HepG2 (cell line): ENCODE data around the gene TRIM2. TPM values are rescaled to one million over a fixed set of nuclear protein-coding genes. Genes with fewer than 3 reads are reported as not detected.

Experiments
- ATF7-NPFF ChIP-seq: sonication (generic); formaldehyde crosslinking; IDR thresholded peaks from 2 replicates; pipeline ENCODE4 v1.8.1; 2023; ENCODE audit warnings: mild to moderate bottlenecking, low read depth, missing genetic modification reagents, moderate library complexity
- ESRRA ChIP-seq: sonication (generic); formaldehyde crosslinking; IDR thresholded peaks from 2 replicates; pipeline ENCODE4 v1.5.1; 2020; ENCODE audit warnings: mild to moderate bottlenecking, low read depth, missing genetic modification reagents
- MBNL3 ChIP-seq: fragments of 250-450 bp; sonication (Bioruptor Pico); conservative IDR thresholded peaks from 2 replicates; pipeline ENCODE4 v1.8.0; 2022; ENCODE audit warnings: mild to moderate bottlenecking, inconsistent platforms
- MED13 ChIP-seq: sonication (generic); formaldehyde crosslinking; IDR thresholded peaks from 2 replicates; pipeline ENCODE4 v1.5.0; 2020; ENCODE audit warnings: missing genetic modification reagents
- SAFB2 ChIP-seq: sonication (generic); formaldehyde crosslinking; IDR thresholded peaks from 2 replicates; pipeline ENCODE4 v1.5.1; 2020; ENCODE audit warnings: missing genetic modification reagents, low read depth, mild to moderate bottlenecking, borderline replicate concordance
- SP2 ChIP-seq: sonication (generic); formaldehyde crosslinking; IDR thresholded peaks from 2 replicates; pipeline ENCODE4 v1.5.1; 2020; ENCODE audit warnings: mild to moderate bottlenecking, missing genetic modification reagents
- SUZ12 ChIP-seq: fragments of 150-350 bp; IDR thresholded peaks from 2 replicates; pipeline ENCODE4 v1.6.1; 2014; ENCODE audit warnings: low read depth, low read length
- ZBTB42 ChIP-seq: sonication (generic); formaldehyde crosslinking; IDR thresholded peaks from 2 replicates; pipeline ENCODE4 v1.5.0; 2020; ENCODE audit warnings: mild to moderate bottlenecking, missing genetic modification reagents
- ZFP82 ChIP-seq: sonication (generic); formaldehyde crosslinking; IDR thresholded peaks from 2 replicates; pipeline ENCODE4 v1.5.1; 2020; ENCODE audit warnings: mild to moderate bottlenecking, missing genetic modification reagents, borderline replicate concordance
- ZNF121 ChIP-seq: sonication (generic); formaldehyde crosslinking; IDR thresholded peaks from 2 replicates; pipeline ENCODE4 v1.5.0; 2020; ENCODE audit warnings: mild to moderate bottlenecking, missing genetic modification reagents
- ZNF329 ChIP-seq: sonication (generic); formaldehyde crosslinking; IDR thresholded peaks from 2 replicates; pipeline ENCODE4 v1.9.0; 2021; ENCODE audit warnings: low read depth, mild to moderate bottlenecking, missing genetic modification reagents
- ZNF546 ChIP-seq: sonication (generic); formaldehyde crosslinking; conservative IDR thresholded peaks from 2 replicates; pipeline ENCODE4 v1.8.1; 2023; ENCODE audit warnings: mild to moderate bottlenecking, missing genetic modification reagents
- ZNF670 ChIP-seq: sonication (generic); formaldehyde crosslinking; IDR thresholded peaks from 2 replicates; pipeline ENCODE4 v1.8.0; 2022; ENCODE audit warnings: mild to moderate bottlenecking, missing genetic modification reagents, borderline replicate concordance
- ZNF746 ChIP-seq: sonication (generic); formaldehyde crosslinking; IDR thresholded peaks from 2 replicates; pipeline ENCODE4 v1.8.0; 2022; ENCODE audit warnings: mild to moderate bottlenecking, missing genetic modification reagents
- ZNF772 ChIP-seq: sonication (generic); formaldehyde crosslinking; IDR thresholded peaks from 2 replicates; pipeline ENCODE4 v1.5.0; 2020; ENCODE audit warnings: mild to moderate bottlenecking, missing genetic modification reagents
- polyA plus RNA-seq, 8 experiments: library from polyadenylated mRNA; depleted of rRNA in 3 of 8; stranded (reverse) in 7 of 8; unstranded in 1 of 8; fragments of >200 nt; fragmentation: Illumina TruSeq in 4 of 8; extraction: Trizol in 4 of 8; gene quantifications; 2 replicates each; pipeline versions ENCODE4 v1.2.1 to v1.2.3, GENCODE V29; 2011 to 2016; ENCODE audit warnings: low read depth in 4 of 8, missing spikeins in 1 of 8, mixed read lengths in 1 of 8; ENCODE audit not compliant: insufficient read depth in 1 of 8
- total RNA-seq, 5 experiments: library from RNA; depleted of rRNA; stranded (reverse); fragments of >200 nt; fragmentation: Illumina TruSeq; extraction: Trizol; gene quantifications; 2 replicates each; pipeline ENCODE4 v1.2.3, GENCODE V29; 2016; ENCODE audit warnings: low read depth in 1 of 5
- TF ChIP-seq, protein P1 (sequence below): IDR thresholded peaks from 2 replicates; pipeline ENCODE4 v1.6.1; 2018; ENCODE audit warnings: missing genetic modification reagents, mild to moderate bottlenecking, missing compliant biosample characterization
- TF ChIP-seq, protein P2 (sequence below): sonication (generic); formaldehyde crosslinking; IDR thresholded peaks from 2 replicates; pipeline ENCODE4 v1.9.0; 2022; ENCODE audit warnings: missing genetic modification reagents, mild to moderate bottlenecking, borderline replicate concordance
- TF ChIP-seq, protein P3 (sequence below): sonication (generic); formaldehyde crosslinking; IDR thresholded peaks from 2 replicates; pipeline ENCODE4 v1.4.0; 2020; ENCODE audit warnings: missing genetic modification reagents, borderline replicate concordance
- TF ChIP-seq, protein P4 (sequence below): sonication (generic); formaldehyde crosslinking; IDR thresholded peaks from 2 replicates; pipeline ENCODE4 v1.5.0; 2020; ENCODE audit warnings: missing genetic modification reagents
- TF ChIP-seq, protein P5 (sequence below): IDR thresholded peaks from 2 replicates; pipeline ENCODE4 v1.6.1; 2016; ENCODE audit warnings: missing biosample characterization, missing genetic modification reagents, low read depth

Gene TRIM2
- total and polyA plus RNA-seq, 2 of the 13 experiments (the other 11 are each of a cell fraction or from before 2014, with no cell fraction given), result 2.1 to 4.2 TPM

DNA sequence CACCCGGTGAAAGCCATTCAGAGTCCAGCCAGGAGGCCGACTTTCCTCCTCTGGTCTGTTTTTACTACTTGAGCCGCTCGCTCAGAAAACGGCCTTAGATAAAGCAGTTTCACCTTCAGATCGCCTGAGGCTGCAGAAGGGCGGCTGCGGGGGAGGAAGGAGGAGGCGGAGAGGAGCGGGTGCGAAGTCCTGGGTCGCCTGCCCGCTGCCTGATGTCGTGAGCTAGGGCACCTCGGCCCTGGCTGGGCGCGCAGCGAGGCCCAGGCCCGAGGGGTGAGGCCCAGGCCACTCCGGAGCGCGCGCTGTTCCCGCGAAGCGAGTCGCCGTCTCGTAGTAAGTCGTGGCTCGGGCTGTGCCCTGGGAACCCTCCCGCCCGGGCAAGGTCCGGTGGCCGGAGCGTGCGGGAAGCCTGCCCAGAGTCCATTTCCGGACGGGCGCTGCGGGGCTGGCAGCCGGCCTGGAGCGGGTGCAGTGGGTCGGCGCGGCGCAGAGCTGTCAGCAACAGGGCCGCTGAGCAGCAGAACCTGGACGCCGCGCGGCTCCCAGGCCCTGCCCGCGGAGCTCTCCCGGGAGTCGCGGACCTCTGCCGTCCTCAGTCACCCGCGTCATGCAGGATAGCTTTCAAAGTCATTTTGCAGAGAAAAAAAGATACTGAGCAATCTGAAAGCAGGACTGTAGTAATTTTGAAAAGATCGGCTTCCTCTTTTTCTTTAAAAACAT is 18.6 kb downstream of the TRIM2 start (continued):
- TF ChIP-seq, protein P1, sequence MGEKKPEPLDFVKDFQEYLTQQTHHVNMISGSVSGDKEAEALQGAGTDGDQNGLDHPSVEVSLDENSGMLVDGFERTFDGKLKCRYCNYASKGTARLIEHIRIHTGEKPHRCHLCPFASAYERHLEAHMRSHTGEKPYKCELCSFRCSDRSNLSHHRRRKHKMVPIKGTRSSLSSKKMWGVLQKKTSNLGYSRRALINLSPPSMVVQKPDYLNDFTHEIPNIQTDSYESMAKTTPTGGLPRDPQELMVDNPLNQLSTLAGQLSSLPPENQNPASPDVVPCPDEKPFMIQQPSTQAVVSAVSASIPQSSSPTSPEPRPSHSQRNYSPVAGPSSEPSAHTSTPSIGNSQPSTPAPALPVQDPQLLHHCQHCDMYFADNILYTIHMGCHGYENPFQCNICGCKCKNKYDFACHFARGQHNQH (CRISPR knock-in tag), result 0 out of 2 replicates have a peak, but pooled peaks have one; percentile 20
- no peak for TF ChIP-seq ZNF329 (CRISPR knock-in tag)
- TF ChIP-seq ZNF746, result peak; percentile 44; the same call in 1 of the 2 replicates
- TF ChIP-seq ZNF670 (CRISPR knock-in tag), result peak; percentile 87; the same call in 1 of the 2 replicates
- TF ChIP-seq ZNF121 (CRISPR knock-in tag), result peak; percentile 34; the same call in 1 of the 2 replicates
- TF ChIP-seq, protein P2, sequence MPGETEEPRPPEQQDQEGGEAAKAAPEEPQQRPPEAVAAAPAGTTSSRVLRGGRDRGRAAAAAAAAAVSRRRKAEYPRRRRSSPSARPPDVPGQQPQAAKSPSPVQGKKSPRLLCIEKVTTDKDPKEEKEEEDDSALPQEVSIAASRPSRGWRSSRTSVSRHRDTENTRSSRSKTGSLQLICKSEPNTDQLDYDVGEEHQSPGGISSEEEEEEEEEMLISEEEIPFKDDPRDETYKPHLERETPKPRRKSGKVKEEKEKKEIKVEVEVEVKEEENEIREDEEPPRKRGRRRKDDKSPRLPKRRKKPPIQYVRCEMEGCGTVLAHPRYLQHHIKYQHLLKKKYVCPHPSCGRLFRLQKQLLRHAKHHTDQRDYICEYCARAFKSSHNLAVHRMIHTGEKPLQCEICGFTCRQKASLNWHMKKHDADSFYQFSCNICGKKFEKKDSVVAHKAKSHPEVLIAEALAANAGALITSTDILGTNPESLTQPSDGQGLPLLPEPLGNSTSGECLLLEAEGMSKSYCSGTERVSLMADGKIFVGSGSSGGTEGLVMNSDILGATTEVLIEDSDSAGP, result peak; percentile 89
- TF ChIP-seq SUZ12, result no peak
- TF ChIP-seq ESRRA (CRISPR knock-in tag), result peak; percentile 43; the same call in 1 of the 2 replicates
- TF ChIP-seq, protein P3, sequence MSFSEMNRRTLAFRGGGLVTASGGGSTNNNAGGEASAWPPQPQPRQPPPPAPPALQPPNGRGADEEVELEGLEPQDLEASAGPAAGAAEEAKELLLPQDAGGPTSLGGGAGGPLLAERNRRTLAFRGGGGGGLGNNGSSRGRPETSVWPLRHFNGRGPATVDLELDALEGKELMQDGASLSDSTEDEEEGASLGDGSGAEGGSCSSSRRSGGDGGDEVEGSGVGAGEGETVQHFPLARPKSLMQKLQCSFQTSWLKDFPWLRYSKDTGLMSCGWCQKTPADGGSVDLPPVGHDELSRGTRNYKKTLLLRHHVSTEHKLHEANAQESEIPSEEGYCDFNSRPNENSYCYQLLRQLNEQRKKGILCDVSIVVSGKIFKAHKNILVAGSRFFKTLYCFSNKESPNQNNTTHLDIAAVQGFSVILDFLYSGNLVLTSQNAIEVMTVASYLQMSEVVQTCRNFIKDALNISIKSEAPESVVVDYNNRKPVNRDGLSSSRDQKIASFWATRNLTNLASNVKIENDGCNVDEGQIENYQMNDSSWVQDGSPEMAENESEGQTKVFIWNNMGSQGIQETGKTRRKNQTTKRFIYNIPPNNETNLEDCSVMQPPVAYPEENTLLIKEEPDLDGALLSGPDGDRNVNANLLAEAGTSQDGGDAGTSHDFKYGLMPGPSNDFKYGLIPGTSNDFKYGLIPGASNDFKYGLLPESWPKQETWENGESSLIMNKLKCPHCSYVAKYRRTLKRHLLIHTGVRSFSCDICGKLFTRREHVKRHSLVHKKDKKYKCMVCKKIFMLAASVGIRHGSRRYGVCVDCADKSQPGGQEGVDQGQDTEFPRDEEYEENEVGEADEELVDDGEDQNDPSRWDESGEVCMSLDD (CRISPR knock-in tag), result 0 out of 2 replicates have a peak, but pooled peaks have one; percentile 68
- peak; percentile 81 for TF ChIP-seq SAFB2 (CRISPR knock-in tag)
- TF ChIP-seq, protein P4, sequence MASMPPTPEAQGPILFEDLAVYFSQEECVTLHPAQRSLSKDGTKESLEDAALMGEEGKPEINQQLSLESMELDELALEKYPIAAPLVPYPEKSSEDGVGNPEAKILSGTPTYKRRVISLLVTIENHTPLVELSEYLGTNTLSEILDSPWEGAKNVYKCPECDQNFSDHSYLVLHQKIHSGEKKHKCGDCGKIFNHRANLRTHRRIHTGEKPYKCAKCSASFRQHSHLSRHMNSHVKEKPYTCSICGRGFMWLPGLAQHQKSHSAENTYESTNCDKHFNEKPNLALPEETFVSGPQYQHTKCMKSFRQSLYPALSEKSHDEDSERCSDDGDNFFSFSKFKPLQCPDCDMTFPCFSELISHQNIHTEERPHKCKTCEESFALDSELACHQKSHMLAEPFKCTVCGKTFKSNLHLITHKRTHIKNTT (CRISPR knock-in tag), result no peak
- TF ChIP-seq ZFP82 (CRISPR knock-in tag), result 0 out of 2 replicates have a peak, but pooled peaks have one; percentile 64
- TF ChIP-seq ZNF772 (CRISPR knock-in tag), result peak; percentile 58; the same call in 1 of the 2 replicates
- TF ChIP-seq SP2 (CRISPR knock-in tag), result no peak
- TF ChIP-seq ZBTB42, result 0 out of 2 replicates have a peak, but pooled peaks have one; percentile 16
- peak; percentile 74 for TF ChIP-seq ATF7-NPFF (CRISPR knock-in tag)
- TF ChIP-seq MED13 (CRISPR knock-in tag), result 0 out of 2 replicates have a peak, but pooled peaks have one; percentile 39
- TF ChIP-seq ZNF546 (CRISPR knock-in tag), result no peak; the same call in 1 of the 2 replicates
- TF ChIP-seq, protein P5, sequence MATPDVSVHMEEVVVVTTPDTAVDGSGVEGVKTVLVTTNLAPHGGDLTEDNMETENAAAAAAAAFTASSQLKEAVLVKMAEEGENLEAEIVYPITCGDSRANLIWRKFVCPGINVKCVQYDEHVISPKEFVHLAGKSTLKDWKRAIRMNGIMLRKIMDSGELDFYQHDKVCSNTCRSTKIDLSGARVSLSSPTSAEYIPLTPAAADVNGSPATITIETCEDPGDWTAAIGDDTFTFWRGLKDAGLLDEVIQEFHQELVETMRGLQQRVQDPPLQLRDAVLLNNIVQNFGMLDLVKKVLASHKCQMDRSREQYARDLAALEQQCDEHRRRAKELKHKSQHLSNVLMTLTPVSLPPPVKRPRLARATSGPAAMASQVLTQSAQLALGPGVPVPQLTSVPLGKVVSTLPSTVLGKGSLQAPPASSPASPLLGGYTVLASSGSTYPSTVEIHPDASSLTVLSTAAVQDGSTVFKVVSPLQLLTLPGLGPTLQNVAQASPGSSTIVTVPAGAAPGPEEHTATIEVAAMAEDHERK (CRISPR knock-in tag), result no peak
- TF ChIP-seq MBNL3 (CRISPR knock-in tag), result no peak
